ENCODE results near the gene PRSS21.

The PRSS21 gene

GRCh38 chr16:2808181-2808580 is 8.9 kb upstream of the PRSS21 start:
- no peak for DNase-seq

DNA sequence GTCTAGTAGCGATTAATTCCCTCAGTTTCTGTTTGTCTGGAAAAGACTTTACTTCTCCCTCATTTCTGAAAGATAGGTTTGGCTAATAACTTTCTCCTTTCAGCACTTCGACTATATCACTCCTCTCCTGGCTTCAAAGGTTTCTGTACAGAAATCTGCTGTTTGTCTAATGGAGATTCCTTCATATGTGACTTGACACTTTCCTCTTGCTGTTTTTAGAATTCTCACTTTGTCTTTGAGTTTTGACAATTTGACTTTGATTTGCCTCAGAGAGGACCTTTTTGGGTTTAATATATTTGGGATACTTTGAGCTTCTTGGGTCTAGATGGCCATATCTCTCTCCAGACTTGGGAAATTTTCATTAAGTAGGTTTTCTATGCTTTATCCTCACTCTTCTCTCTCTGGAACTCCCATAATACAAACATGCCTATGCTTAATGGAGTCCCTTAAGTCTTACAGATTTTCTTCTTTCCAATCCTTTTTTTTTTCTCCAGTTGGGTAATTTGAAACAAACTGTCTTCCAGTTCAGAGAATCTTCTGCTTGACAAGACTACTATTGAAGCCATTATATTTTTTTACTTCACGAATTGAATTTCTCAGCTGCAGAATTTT is 7.8 kb upstream of the PRSS21 start:
- DNase-seq = no peak

GRCh38 chr16:2810651-2811050 is 6.4 kb upstream of the PRSS21 start:
- DNase-seq = no peak

DNA sequence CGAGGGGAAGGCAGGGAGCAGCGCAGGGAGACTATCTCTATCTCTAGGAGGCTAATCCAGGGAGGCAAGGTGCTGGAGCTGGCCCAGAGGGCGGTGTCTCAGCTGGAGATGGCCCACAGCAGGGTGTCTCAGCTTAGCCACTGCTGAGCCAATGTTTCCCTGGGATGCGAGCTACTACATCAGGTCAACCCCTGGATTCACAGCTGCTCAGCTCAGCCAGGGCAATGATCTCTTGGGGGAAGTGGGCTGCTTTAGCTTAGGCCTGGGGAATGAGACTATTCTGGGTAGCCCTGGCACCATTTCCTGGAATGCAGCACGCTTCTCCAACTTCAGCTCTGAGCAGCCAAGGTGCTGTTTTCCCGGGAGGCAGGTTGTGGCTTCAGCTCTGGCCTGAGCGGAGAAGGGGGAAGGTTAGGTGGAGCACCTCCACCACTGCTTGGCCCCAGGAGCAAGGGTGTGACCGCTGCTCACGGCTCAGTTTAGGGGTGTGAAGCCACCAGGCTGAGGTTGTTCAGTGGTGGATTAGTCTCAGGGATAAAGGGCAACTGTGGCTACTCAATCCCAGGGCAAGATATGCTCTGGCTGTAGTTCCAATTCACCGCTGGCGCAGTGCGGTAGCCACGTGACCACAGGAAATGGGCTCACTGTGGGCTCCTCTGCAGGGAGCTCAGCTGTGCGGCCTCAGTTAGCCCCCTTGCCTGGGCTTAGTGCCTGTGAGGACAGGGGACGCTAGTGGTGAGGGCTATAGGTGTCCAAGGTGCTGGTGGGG is 5.2 kb upstream of the PRSS21 start:
- no peak for DNase-seq

GRCh38 chr16:2813771-2814221 is 3.2 kb upstream of the PRSS21 start:
- no peak for DNase-seq

DNA sequence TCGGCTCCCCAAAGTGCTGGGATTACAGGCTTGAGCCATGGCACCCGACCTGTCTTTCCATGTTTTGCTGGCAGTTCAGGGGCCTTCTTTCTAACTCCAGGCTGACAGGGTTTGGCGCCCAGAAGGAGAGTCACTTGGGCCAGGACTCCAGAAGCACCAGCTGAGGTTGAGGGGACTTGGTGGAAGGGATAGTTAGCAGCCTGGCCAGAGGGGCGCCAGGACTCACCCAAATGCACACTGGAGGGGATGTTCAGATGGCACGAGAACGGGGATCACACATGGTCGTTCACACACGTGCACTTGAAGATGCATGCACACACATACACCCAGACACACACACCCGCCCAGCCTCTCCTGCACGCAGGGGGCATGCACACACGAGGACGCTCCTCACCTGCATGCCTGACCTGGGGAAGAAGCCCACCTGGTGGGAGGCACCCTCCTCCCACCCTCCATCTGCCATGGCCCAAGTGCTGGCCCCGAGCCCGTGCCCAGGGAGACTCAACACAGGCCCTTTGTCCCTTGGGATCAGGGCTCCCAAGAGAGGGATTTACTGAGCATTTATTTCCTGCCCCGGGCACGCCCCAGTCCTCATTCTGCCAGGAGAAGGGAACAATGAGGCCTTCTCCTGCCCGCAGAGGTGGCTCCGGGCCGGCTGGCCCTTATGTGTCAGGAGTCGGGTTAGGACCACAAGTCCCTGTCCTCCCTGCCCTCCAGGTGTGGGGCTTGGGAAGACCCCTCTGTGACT is 2.3 kb upstream of the PRSS21 start:
- DNase-seq = no peak

GRCh38 chr16:2815299-2815771 is 1.7 kb upstream of the PRSS21 start:
- DNase-seq = no peak

GRCh38 chr16:2817340-2818271 is 569 bp downstream of the PRSS21 start:
- no peak for DNase-seq

DNA sequence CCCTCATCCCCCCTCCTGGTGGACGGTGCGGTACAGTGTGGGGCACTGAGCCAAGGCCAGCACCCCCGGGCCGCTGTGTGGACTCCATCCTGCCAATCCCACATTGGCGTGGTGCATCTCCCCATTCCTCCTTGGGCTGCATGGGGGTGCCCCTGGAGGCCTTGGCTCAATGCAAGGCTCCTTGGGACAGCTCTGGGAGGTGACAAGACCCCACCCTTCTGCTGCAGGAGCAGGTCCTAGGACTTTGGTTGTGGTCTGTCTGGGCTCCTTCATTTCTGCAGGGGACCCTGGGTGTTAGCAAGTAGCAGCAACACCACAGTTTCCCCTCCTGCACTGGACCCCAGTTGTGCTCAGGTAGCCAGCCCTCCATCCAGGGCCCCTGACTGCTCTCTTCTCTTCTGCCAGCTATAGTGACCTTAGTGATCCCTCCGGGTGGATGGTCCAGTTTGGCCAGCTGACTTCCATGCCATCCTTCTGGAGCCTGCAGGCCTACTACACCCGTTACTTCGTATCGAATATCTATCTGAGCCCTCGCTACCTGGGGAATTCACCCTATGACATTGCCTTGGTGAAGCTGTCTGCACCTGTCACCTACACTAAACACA is 1.3 kb downstream of the PRSS21 start:
- no peak for DNase-seq

DNA sequence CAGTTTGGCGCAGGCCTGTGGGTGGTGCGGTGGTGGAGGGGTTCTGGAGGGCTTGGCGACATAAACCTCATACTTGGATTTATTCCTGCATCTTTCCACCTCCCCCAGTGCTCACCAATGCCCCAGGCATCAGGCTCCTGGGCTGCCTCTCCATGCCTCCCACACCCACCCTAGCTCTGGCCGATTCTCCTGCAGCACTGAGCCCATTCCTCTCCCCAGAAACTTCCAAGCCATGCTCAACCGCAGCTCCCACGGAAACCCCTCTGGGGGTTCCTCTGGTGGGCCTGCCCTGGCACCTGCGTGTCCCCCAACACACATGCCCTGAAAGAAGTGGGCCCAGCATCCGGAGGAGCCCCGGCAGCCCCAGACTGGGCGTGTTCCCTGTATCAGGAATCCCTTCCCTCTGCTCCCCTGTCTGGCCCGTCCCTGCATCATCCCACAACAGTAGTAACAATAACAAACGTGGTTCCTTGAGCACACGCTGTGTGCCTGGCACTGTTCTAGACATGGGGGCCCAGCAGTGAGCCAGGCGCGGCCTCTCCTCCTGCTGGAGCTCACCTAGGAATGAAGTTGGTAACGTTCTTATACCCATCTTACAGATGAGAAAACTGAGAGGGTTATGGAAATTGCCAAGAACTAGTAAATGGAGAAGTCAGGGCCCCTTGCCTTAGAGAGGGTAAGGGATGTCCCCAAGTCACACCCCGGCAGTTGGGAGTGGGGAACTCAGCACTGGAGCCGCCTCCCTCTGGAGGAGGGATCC is 2.3 kb downstream of the PRSS21 start:
- no peak for DNase-seq

GRCh38 chr16:2819939-2820835 is 3.1 kb downstream of the PRSS21 start:
- DNase-seq = no peak

DNA sequence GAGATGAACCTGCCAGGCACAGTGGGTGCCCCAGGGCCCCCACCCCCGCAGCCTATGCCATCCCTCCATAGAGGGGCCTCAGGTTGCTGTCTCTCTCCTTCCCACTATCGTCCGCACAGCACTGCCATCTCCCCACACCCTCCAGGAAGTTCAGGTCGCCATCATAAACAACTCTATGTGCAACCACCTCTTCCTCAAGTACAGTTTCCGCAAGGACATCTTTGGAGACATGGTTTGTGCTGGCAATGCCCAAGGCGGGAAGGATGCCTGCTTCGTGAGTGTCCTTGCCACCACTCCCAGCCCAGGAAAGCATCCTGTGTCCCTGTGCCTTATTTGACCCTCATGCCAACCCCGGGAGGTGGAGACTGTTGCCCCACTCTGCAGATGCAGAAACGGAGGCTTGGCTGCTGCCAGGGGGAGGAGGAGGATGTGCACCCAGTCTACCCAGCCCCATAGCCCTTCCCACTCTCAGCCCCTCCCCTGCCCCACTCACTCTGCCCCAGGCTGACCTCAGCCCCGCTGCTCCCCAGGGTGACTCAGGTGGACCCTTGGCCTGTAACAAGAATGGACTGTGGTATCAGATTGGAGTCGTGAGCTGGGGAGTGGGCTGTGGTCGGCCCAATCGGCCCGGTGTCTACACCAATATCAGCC is 3.9 kb downstream of the PRSS21 start:
- DNase-seq = no peak

DNA sequence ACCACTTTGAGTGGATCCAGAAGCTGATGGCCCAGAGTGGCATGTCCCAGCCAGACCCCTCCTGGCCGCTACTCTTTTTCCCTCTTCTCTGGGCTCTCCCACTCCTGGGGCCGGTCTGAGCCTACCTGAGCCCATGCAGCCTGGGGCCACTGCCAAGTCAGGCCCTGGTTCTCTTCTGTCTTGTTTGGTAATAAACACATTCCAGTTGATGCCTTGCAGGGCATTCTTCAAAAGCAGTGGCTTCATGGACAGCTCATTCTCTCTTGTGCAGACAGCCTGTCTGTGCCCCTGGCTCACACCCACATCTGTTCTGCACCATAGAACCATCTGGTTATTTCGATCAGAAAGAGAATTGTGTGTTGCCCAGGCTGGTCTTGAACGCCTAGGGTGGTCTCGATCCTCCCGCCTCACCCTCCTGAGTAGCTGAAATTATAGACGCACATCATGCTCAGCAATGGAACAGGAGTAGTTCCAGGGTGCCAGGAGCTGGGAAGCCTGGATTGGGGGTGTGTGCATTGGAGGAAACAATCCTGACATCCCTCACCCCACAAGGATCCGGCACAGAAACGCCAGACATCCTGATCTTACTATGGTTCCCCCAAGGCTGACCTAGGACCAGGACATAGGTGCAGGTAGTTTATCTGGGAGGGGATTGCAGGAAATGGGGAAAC is 4.6 kb downstream of the PRSS21 start:
- no peak for DNase-seq

DNA sequence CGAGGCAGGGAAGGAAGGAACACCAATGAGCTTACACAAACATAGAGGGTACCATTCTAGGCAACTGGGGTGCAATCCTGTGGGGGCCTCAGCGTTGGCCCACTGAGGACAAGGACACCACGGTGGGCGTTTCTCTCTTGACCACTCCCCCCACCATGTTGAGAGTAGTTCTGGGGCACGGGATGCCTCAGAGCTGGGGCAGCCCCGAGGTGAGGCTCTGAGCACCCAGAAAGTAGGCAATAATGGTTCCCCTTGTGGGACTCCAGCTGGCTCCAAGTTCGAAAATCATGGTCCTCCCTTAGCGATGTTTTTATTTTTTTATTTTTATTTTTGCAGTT is 5.1 kb downstream of the PRSS21 start:
- DNase-seq = no peak

- no peak for DNase-seq
Observed at GRCh38 chr16:2822496-2822895, 5.5 kb downstream of the PRSS21 start.

DNA sequence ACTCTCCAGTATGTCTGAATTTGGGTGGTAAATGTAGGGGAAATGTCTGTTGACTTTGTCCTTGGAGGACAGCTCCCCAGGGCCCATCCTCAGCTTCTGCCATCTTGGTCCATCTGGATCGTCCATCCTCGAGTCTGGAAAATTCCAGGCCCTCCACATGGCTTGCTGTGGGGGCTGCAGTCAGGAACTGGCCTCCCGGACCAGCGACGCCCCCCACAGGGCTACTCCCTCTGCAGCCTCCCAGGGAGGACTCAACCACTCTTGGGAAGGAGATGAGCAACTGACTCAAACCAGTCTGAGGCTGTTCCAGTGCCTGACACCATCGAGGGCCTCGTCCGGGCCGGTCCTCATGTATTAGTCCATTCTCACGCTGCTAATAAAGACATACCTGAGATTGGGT is 7.6 kb downstream of the PRSS21 start:
- DNase-seq = no peak

GRCh38 chr16:2825049-2825742 is 8.2 kb downstream of the PRSS21 start:
- DNase-seq = no peak

- no peak for DNase-seq
Observed at GRCh38 chr16:2825906-2826305, 8.9 kb downstream of the PRSS21 start.
